SH-SY5Y (cell line): ENCODE results near the gene MOB3C.

ENCODE experiments used
- GATA2 ChIP-seq: IDR thresholded peaks from 2 replicates; pipeline ENCODE4 v1.6.1; 2011; ENCODE audit warnings: mild to moderate bottlenecking, low read depth, low read length
- GATA3 ChIP-seq: IDR thresholded peaks from 2 replicates; pipeline ENCODE4 v1.6.1; 2011; ENCODE audit warnings: low read depth, mild to moderate bottlenecking, low read length, moderate library complexity

Gene MOB3C

GRCh38 chr1:46645815-46646214 is 29.2 kb upstream of the MOB3C start:
- TF ChIP-seq GATA3 (no peak), GATA2 (no peak)

GRCh38 chr1:46643368-46643775 is 26.8 kb upstream of the MOB3C start:
- TF ChIP-seq GATA2 (no peak), GATA3 (no peak)

GRCh38 chr1:46642115-46642680 is 25.6 kb upstream of the MOB3C start:
- no peak for TF ChIP-seq GATA3
- 0 out of 2 replicates have a peak, but pooled peaks have one; percentile 26 for TF ChIP-seq GATA2

- TF ChIP-seq GATA2 (no peak), GATA3 (no peak)
These were observed 22.9 kb upstream of the MOB3C start for GRCh38 chr1:46639547-46639946.

GRCh38 chr1:46638921-46639320 is 22.3 kb upstream of the MOB3C start:
- no peak for TF ChIP-seq GATA3
- no peak for TF ChIP-seq GATA2

GRCh38 chr1:46637444-46638083 is 21.0 kb upstream of the MOB3C start:
- TF ChIP-seq GATA3, result no peak
- TF ChIP-seq GATA2, result no peak

GRCh38 chr1:46635205-46635604 is 18.6 kb upstream of the MOB3C start:
- TF ChIP-seq GATA2 (no peak), GATA3 (no peak)

- no peak for TF ChIP-seq GATA2
These were observed 14.1 kb upstream of the MOB3C start for GRCh38 chr1:46630719-46631118.

GRCh38 chr1:46623743-46624644 is 7.4 kb upstream of the MOB3C start:
- TF ChIP-seq GATA3 (no peak), GATA2 (no peak)

- no peak for TF ChIP-seq GATA3
- TF ChIP-seq GATA2, result no peak
These were observed 5.7 kb upstream of the MOB3C start for GRCh38 chr1:46622344-46622743.

- TF ChIP-seq GATA2 (no peak), GATA3 (no peak)
These were observed 5.3 kb upstream of the MOB3C start for GRCh38 chr1:46621930-46622329.

GRCh38 chr1:46619656-46620258 is 3.1 kb upstream of the MOB3C start:
- no peak for TF ChIP-seq GATA2
- TF ChIP-seq GATA3, result no peak

- no peak for TF ChIP-seq GATA2
- no peak for TF ChIP-seq GATA3
These were observed 2.3 kb upstream of the MOB3C start for GRCh38 chr1:46618754-46619415.

GRCh38 chr1:46617833-46618232 is 1.2 kb upstream of the MOB3C start:
- no peak for TF ChIP-seq GATA2
- no peak for TF ChIP-seq GATA3
